ENCODE results near the gene TGFBR3.
"Not testable (repeated sequence)": the region's sequence is repeated elsewhere in the genome, so short reads cannot be mapped to it uniquely, and the experiment has no call there.

Gene TGFBR3

DNA sequence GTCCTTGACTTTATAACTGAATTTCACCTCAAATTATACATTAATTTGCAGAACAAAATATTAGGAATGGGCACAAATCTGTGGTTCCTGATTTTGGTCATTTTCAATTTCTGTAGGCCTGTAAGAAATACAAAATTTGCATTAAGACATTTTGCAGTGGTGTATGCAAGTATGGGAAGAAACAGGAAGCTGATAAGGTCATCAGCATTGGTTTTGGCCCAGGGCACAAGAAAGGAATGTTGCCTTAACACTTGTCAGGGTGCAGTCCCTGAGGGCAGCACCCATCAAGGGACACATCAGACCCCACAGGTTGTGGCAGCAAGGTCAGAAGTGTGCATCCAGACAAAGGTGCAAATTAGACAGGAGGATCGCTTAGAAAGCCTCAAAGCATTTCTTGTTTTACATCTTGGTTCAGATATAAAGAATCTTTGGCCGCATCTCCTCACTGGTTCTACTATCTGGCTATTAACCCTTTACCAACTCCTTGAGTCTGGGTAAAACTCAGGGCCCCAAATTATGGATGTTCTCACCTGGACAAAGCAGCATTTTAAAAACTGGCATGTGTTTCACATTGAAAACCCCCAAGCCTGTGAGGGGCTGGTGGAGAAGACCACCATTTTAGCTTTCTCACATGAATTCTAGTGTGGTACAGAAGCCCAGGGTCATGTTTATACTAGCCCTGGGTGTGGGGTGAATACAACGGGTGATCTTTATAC is 202.9 kb downstream of the TGFBR3 start:
- Histone ChIP-seq H3K9me3 (ENCODE audit: control insufficient read depth, low read length) (no peaks in the 10 kb centered on the region), H3K27ac (ENCODE audit: insufficient read depth, low read length, poor library complexity, severe bottlenecking) (no peak overlapping the region), H3K4me3 (ENCODE audit: insufficient read depth, low read depth, low read length, poor library complexity, severe bottlenecking) (no peak overlapping the region), H3K4me1 (ENCODE audit: control insufficient read depth, insufficient read depth, low read length, poor library complexity, severe bottlenecking) (peaks cover 8% of the 10 kb centered on the region), H3K27me3 (replicated peaks; ENCODE audit: control insufficient read depth, insufficient read depth, low read length, poor library complexity, severe bottlenecking) (no peaks in the 10 kb centered on the region), H3K36me3 (ENCODE audit: control insufficient read depth, insufficient read depth, low read length) (no peaks in the 10 kb centered on the region)
- DNase-seq = no peak

DNA sequence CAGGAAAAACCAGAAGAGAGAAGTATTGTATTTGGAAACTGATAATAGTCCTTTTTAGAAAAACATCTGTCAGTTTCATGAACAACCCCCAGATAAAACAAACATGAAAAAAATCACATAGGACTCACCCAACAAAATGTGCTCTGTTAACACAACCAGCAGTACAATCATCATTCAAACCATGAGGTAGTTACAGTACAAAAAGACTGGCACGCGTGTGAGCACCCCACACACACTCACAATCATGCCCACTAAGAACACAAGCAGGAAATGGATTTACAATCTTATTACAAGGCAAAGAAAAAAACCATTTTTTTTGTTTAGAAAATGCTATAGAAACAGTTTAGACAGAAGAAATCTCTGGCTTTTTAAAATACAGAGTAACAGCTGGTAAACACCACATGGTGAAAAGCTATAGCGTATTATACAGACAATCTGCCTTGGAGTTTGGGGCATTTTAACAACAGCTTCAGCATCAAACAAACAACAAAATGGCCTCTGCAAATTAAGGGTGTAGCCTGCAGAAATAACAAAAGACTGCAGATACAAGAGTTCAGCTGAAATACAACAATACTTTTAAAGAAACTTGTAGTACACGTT is 205.3 kb downstream of the TGFBR3 start:
- no peak overlapping the region for H3K4me3 ChIP-seq (ENCODE audit: insufficient read depth, low read depth, low read length, poor library complexity, severe bottlenecking)
- DNase-seq = no peak
- H3K9me3 ChIP-seq (ENCODE audit: control insufficient read depth, low read length) = no peaks in the 10 kb centered on the region
- H3K4me1 ChIP-seq (ENCODE audit: control insufficient read depth, insufficient read depth, low read length, poor library complexity, severe bottlenecking) = peaks cover 8% of the 10 kb centered on the region
- H3K27ac ChIP-seq (ENCODE audit: insufficient read depth, low read length, poor library complexity, severe bottlenecking) = no peak overlapping the region
- H3K36me3 ChIP-seq (ENCODE audit: control insufficient read depth, insufficient read depth, low read length) = no peaks in the 10 kb centered on the region
- no peaks in the 10 kb centered on the region for H3K27me3 ChIP-seq (replicated peaks; ENCODE audit: control insufficient read depth, insufficient read depth, low read length, poor library complexity, severe bottlenecking)

GRCh38 chr1:91679446-91679845 is 206.5 kb downstream of the TGFBR3 start:
- Histone ChIP-seq H3K27me3 (replicated peaks; ENCODE audit: control insufficient read depth, insufficient read depth, low read length, poor library complexity, severe bottlenecking) (no peaks in the 10 kb centered on the region), H3K9me3 (ENCODE audit: control insufficient read depth, low read length) (no peaks in the 10 kb centered on the region), H3K36me3 (ENCODE audit: control insufficient read depth, insufficient read depth, low read length) (no peaks in the 10 kb centered on the region), H3K27ac (ENCODE audit: insufficient read depth, low read length, poor library complexity, severe bottlenecking) (no peak overlapping the region), H3K4me1 (ENCODE audit: control insufficient read depth, insufficient read depth, low read length, poor library complexity, severe bottlenecking) (no peaks in the 10 kb centered on the region), H3K4me3 (ENCODE audit: insufficient read depth, low read depth, low read length, poor library complexity, severe bottlenecking) (no peak overlapping the region)
- DNase-seq = no peak

DNA sequence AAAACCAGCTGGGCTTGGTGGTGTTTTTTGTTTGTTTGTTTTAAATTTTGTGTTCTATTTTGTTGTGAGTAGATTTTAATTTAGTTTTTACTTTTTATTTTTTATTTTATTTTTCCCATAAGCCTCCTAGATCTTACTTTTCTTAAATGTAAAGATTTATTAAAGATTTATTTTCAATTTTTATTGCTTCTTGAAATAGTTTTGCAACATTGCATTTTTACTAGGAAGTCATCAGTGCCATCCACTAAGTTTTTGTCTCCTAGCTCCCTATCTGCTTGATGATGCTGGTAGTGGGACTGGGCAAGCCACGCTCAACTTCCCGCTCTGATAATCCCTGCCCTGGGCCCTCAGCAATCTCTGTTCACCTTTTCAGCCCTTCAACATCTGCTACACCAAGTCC is 209.9 kb downstream of the TGFBR3 start:
- Histone ChIP-seq H3K27me3 (replicated peaks; ENCODE audit: control insufficient read depth, insufficient read depth, low read length, poor library complexity, severe bottlenecking) (no peaks in the 10 kb centered on the region), H3K27ac (ENCODE audit: insufficient read depth, low read length, poor library complexity, severe bottlenecking) (no peak overlapping the region), H3K4me1 (ENCODE audit: control insufficient read depth, insufficient read depth, low read length, poor library complexity, severe bottlenecking) (no peaks in the 10 kb centered on the region), H3K36me3 (ENCODE audit: control insufficient read depth, insufficient read depth, low read length) (no peaks in the 10 kb centered on the region), H3K4me3 (ENCODE audit: insufficient read depth, low read depth, low read length, poor library complexity, severe bottlenecking) (no peak overlapping the region), H3K9me3 (ENCODE audit: control insufficient read depth, low read length) (no peaks in the 10 kb centered on the region)
- no peak for DNase-seq

DNA sequence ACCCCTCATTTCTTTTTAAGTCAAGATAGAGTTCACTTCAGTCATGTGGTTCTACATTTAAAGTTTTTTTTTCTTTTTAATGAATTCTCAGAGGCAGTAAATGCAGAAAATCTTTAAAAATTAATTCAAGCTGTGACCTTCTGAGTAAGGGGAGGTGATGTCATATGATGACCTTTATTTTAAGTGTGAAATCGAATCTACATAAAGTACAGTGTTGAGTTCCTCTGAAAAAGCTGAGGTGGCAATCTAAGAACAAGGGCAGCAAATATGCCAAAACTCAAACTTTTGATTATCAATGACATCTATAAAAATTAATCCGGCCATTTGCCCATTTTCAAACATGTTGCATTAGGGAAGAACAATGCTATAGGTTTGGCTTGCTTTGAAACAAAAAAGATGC is 211.8 kb downstream of the TGFBR3 start:
- no peak for DNase-seq
- Histone ChIP-seq H3K27ac (ENCODE audit: insufficient read depth, low read length, poor library complexity, severe bottlenecking) (no peak overlapping the region), H3K4me1 (ENCODE audit: control insufficient read depth, insufficient read depth, low read length, poor library complexity, severe bottlenecking) (no peaks in the 10 kb centered on the region), H3K27me3 (replicated peaks; ENCODE audit: control insufficient read depth, insufficient read depth, low read length, poor library complexity, severe bottlenecking) (no peaks in the 10 kb centered on the region), H3K36me3 (ENCODE audit: control insufficient read depth, insufficient read depth, low read length) (no peaks in the 10 kb centered on the region), H3K9me3 (ENCODE audit: control insufficient read depth, low read length) (no peaks in the 10 kb centered on the region), H3K4me3 (ENCODE audit: insufficient read depth, low read depth, low read length, poor library complexity, severe bottlenecking) (no peak overlapping the region)

DNA sequence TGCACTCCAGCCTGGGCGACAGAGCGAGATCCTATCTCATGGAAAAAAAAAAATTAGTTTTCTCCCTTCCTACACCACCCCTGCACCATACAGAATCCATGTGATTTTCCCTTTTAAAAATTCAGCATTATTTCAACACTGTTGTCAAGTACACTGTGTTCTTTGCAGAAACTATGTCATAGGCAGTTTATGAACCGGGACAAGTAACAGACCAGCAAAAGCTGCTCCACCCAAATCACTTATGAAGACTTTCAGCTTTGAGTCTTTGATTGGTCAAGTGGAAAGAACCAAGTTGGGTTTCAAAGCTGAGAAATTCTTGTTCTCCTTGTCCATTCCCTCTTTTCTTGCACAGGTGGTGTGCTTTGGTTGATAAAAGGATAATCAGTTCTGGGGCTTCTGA is 212.3 kb downstream of the TGFBR3 start:
- H3K27me3 ChIP-seq (replicated peaks; ENCODE audit: control insufficient read depth, insufficient read depth, low read length, poor library complexity, severe bottlenecking) = no peaks in the 10 kb centered on the region
- no peak overlapping the region for H3K27ac ChIP-seq (ENCODE audit: insufficient read depth, low read length, poor library complexity, severe bottlenecking)
- H3K4me1 ChIP-seq (ENCODE audit: control insufficient read depth, insufficient read depth, low read length, poor library complexity, severe bottlenecking) = no peaks in the 10 kb centered on the region
- H3K36me3 ChIP-seq (ENCODE audit: control insufficient read depth, insufficient read depth, low read length) = no peaks in the 10 kb centered on the region
- H3K9me3 ChIP-seq (ENCODE audit: control insufficient read depth, low read length) = no peaks in the 10 kb centered on the region
- no peak for DNase-seq
- no peak overlapping the region for H3K4me3 ChIP-seq (ENCODE audit: insufficient read depth, low read depth, low read length, poor library complexity, severe bottlenecking)

DNA sequence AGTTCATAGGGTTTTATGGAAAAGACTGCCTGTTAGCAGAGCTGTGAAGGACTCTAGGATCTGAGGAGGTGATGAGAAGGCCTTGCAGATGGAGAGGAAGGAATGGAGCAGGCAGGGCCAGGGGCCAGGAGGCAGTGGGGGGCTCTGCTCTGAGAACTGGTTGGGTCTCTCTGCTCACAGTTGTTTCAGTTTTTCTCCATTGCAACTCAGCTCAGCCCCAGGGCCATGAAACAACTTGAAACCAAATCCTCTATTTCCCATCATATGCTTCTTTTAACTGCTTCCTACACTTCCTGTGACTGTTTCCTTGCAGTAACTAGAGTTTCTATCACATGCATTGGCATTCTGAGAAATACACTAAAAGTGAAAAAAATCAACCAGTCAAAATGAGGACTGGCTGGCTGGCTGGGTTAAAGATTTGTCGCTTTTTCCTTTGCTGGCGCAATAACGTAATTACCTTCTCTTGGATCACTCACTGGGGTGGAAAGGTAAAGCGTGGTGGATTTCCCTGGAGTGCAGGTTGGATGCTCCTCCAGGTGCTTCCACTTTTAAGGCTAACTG is 213.3 kb downstream of the TGFBR3 start:
- Histone ChIP-seq H3K27me3 (replicated peaks; ENCODE audit: control insufficient read depth, insufficient read depth, low read length, poor library complexity, severe bottlenecking) (no peaks in the 10 kb centered on the region), H3K4me3 (ENCODE audit: insufficient read depth, low read depth, low read length, poor library complexity, severe bottlenecking) (no peak overlapping the region), H3K9me3 (ENCODE audit: control insufficient read depth, low read length) (no peaks in the 10 kb centered on the region), H3K36me3 (ENCODE audit: control insufficient read depth, insufficient read depth, low read length) (no peaks in the 10 kb centered on the region), H3K4me1 (ENCODE audit: control insufficient read depth, insufficient read depth, low read length, poor library complexity, severe bottlenecking) (no peaks in the 10 kb centered on the region), H3K27ac (ENCODE audit: insufficient read depth, low read length, poor library complexity, severe bottlenecking) (no peak overlapping the region)
- DNase-seq = no peak

DNA sequence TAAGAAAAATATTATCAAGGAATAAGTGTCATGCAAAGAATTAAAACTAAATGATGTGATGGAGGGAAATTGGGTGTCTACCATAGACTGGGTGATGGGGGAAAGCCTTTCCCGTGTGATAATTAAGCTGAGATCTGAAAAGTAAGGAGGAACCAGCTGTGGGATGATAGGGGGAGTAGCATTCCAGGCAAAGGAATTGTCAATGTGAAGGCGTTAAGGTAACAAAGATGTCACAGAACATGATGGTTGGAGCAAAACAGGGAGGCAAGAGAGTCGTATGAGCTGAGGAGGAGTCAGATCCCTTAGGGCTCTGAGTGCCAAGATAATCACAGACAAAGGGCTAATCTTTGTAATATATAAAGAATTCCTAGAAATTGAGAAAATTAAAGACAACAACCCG is 215.2 kb downstream of the TGFBR3 start:
- Histone ChIP-seq H3K27ac (ENCODE audit: insufficient read depth, low read length, poor library complexity, severe bottlenecking) (no peak overlapping the region), H3K9me3 (ENCODE audit: control insufficient read depth, low read length) (no peaks in the 10 kb centered on the region), H3K4me1 (ENCODE audit: control insufficient read depth, insufficient read depth, low read length, poor library complexity, severe bottlenecking) (no peaks in the 10 kb centered on the region), H3K4me3 (ENCODE audit: insufficient read depth, low read depth, low read length, poor library complexity, severe bottlenecking) (no peak overlapping the region), H3K36me3 (ENCODE audit: control insufficient read depth, insufficient read depth, low read length) (no peaks in the 10 kb centered on the region), H3K27me3 (replicated peaks; ENCODE audit: control insufficient read depth, insufficient read depth, low read length, poor library complexity, severe bottlenecking) (no peaks in the 10 kb centered on the region)
- no peak for DNase-seq

DNA sequence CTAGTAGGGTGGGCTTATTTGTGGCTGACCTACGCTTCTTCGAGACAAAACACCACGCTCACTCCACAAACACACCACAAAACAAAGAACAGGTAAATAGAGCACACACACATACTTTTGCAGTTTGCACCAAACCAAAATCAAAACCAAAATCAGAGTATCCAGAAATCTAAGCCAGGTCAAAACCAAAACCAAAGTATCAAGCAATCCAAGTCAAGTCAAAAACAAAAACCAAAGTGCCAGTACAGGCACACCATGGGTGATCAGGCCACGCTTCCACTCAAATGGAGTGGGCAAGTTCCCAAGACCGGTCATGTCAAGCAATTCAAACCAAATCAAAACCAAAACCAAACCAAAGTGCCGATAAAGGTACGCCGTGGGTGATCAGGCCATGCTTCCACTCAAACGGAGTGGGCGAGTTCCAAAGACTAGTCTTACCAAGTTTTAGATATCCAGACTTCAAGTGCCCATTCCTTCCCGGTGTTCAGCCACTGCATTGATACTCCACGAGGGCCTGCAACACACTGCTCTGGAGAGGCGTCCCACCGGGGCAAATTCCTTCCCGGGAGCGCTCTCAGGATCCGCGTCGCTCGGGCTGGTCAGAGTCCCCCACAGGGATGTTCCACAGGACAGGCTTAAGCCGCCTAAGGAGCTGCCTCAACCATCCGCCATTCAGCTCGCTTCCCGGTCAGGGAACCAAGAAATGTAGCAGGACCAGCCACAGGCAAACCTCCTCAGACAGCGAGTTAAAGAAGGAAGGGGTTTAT is 216.2 kb downstream of the TGFBR3 start:
- Histone ChIP-seq H3K27ac (ENCODE audit: insufficient read depth, low read length, poor library complexity, severe bottlenecking) (no peak overlapping the region), H3K4me1 (ENCODE audit: control insufficient read depth, insufficient read depth, low read length, poor library complexity, severe bottlenecking) (no peaks in the 10 kb centered on the region), H3K4me3 (ENCODE audit: insufficient read depth, low read depth, low read length, poor library complexity, severe bottlenecking) (no peak overlapping the region), H3K9me3 (ENCODE audit: control insufficient read depth, low read length) (no peaks in the 10 kb centered on the region), H3K27me3 (replicated peaks; ENCODE audit: control insufficient read depth, insufficient read depth, low read length, poor library complexity, severe bottlenecking) (no peaks in the 10 kb centered on the region), H3K36me3 (ENCODE audit: control insufficient read depth, insufficient read depth, low read length) (no peaks in the 10 kb centered on the region)
- DNase-seq = no peak

- H3K9me3 ChIP-seq (ENCODE audit: control insufficient read depth, low read length); H3K36me3 ChIP-seq (ENCODE audit: control insufficient read depth, insufficient read depth, low read length); H3K27me3 ChIP-seq (replicated peaks; ENCODE audit: control insufficient read depth, insufficient read depth, low read length, poor library complexity, severe bottlenecking); H3K4me3 ChIP-seq (ENCODE audit: insufficient read depth, low read depth, low read length, poor library complexity, severe bottlenecking); H3K4me1 ChIP-seq (ENCODE audit: control insufficient read depth, insufficient read depth, low read length, poor library complexity, severe bottlenecking); H3K27ac ChIP-seq (ENCODE audit: insufficient read depth, low read length, poor library complexity, severe bottlenecking); DNase-seq: not testable (repeated sequence)
Observed at GRCh38 chr1:91666651-91667050, 219.3 kb downstream of the TGFBR3 start.

Data from effector memory CD4-positive, alpha-beta T cell (primary cell).